GM23248 (cell line): ENCODE data around the gene NUDT14. TPM values are rescaled to one million over a fixed set of nuclear protein-coding genes. Genes with fewer than 3 reads are reported as not detected.

ENCODE experiments used
- DNase-seq: peaks from one replicate; pipeline ENCODE4 v3.0.0-alpha.2; 2015
- H2AFZ ChIP-seq: fragments of 200-600 bp; sonication (generic); 2 replicates; pipeline ENCODE4 v1.6.1; 2016; ENCODE audit warnings: antibody characterized with exemption
- H3F3A ChIP-seq: fragments of 200-600 bp; sonication (generic); 2 replicates; pipeline ENCODE4 v1.6.1; 2016; ENCODE audit warnings: mild to moderate bottlenecking, antibody characterized with exemption, mixed run types; ENCODE audit not compliant: insufficient read depth
- H3K27ac ChIP-seq: fragments of 200-600 bp; sonication (generic); 2 replicates; pipeline ENCODE4 v1.5.1; 2016; ENCODE audit warnings: mild to moderate bottlenecking
- H3K27me3 ChIP-seq: fragments of 200-600 bp; sonication (generic); replicated peaks from 2 replicates; pipeline ENCODE4 v1.6.1; 2016; ENCODE audit warnings: mild to moderate bottlenecking; ENCODE audit not compliant: insufficient read depth
- H3K36me3 ChIP-seq: fragments of 200-600 bp; sonication (generic); 2 replicates; pipeline ENCODE4 v1.6.1; 2016; ENCODE audit warnings: low read depth, mild to moderate bottlenecking
- H3K4me1 ChIP-seq: fragments of 200-600 bp; sonication (generic); 2 replicates; pipeline ENCODE4 v1.6.1; 2016; ENCODE audit warnings: mild to moderate bottlenecking; ENCODE audit not compliant: insufficient read depth
- H3K4me2 ChIP-seq: fragments of 200-600 bp; sonication (generic); one replicate; pipeline ENCODE4 v1.6.1; 2016; ENCODE audit warnings: mild to moderate bottlenecking; ENCODE audit not compliant: unreplicated experiment
- H3K4me3 ChIP-seq: fragments of 200-600 bp; sonication (generic); 2 replicates; pipeline ENCODE4 v1.5.1; 2016; ENCODE audit warnings: mild to moderate bottlenecking
- H3K79me2 ChIP-seq: fragments of 200-600 bp; sonication (generic); 2 replicates; pipeline ENCODE4 v1.6.1; 2016; ENCODE audit warnings: mild to moderate bottlenecking; ENCODE audit not compliant: insufficient read depth
- H3K9ac ChIP-seq: fragments of 200-600 bp; sonication (generic); 2 replicates; pipeline ENCODE4 v1.6.1; 2016; ENCODE audit warnings: mild to moderate bottlenecking
- H3K9me2 ChIP-seq: fragments of 200-600 bp; sonication (generic); 2 replicates; pipeline ENCODE4 v1.6.1; 2016; ENCODE audit warnings: mixed run types, mild to moderate bottlenecking, moderate library complexity; ENCODE audit not compliant: insufficient read depth
- H3K9me3 ChIP-seq: fragments of 200-600 bp; sonication (generic); one replicate; pipeline ENCODE4 v1.6.1; 2017; ENCODE audit warnings: low read depth
- H4K20me1 ChIP-seq: fragments of 200-600 bp; sonication (generic); 2 replicates; pipeline ENCODE4 v1.6.0; 2016; ENCODE audit not compliant: insufficient read depth
- EZH2 ChIP-seq: fragments of 200-600 bp; sonication (generic); IDR thresholded peaks from 2 replicates; pipeline ENCODE4 v1.6.1; 2018; ENCODE audit warnings: antibody characterized with exemption, mild to moderate bottlenecking; ENCODE audit not compliant: insufficient read depth, poor library complexity, severe bottlenecking
- EZH2phosphoT487 ChIP-seq: fragments of 200-600 bp; sonication (generic); IDR thresholded peaks from 2 replicates; pipeline ENCODE4 v1.6.1; 2018; ENCODE audit warnings: antibody characterized with exemption, moderate library complexity, mild to moderate bottlenecking, low read depth; ENCODE audit not compliant: insufficient read depth
- WGBS, 2 experiments: methylation state at CpG; one replicate each; pipeline ENCODE4 v1.1.6; 2015 to 2017; ENCODE audit warnings: low lambda C conversion rate in 2 of 2, low coverage in 1 of 2; ENCODE audit errors: missing lambda C conversion rate in 2 of 2; 5-methylcytosine and 5-hydroxymethylcytosine counted together
- in situ Hi-C: fragments of 300-500 bp; cut with MboI; formaldehyde crosslinking; loops from 2 replicates; pipeline ENCODE4 v1.15.0; 2020
- polyA plus RNA-seq: library from polyadenylated mRNA; unstranded; fragments of >200 nt; fragmentation: Nextera tagmentation; extraction: Ambion mirVana; gene quantifications from 2 replicates; pipeline ENCODE4 v1.2.1, GENCODE V29; 2016
- total RNA-seq: library from RNA; depleted of rRNA; stranded (reverse); fragments of >200 nt; shearing (Covaris generic); gene quantifications from 2 replicates; pipeline ENCODE4 v1.2.3, GENCODE V29; 2014

The NUDT14 gene
- total and polyA plus RNA-seq, 2 experiments from 2014 or later: 8.6 to 10.8 TPM

GRCh38 chr14:105148604-105149145 is 32.4 kb downstream of the NUDT14 start:
- no peaks in the 10 kb centered on the region for H3K27me3 ChIP-seq
- H3K27ac ChIP-seq: no peak overlapping the region
- H3K9me3 ChIP-seq: no peaks in the 10 kb centered on the region
- no peaks in the 10 kb centered on the region for H3K79me2 ChIP-seq
- H3K9me2 ChIP-seq: no peaks in the 10 kb centered on the region
- no peaks in the 10 kb centered on the region for H3K36me3 ChIP-seq
- no peak for DNase-seq
- no peaks in the 10 kb centered on the region for H3F3A ChIP-seq
- H3K4me3 ChIP-seq: no peak overlapping the region
- no peaks in the 10 kb centered on the region for H4K20me1 ChIP-seq
- 60 to 71% methylated on average over 25 to 26 of the region's 27 CpGs for WGBS, 2 experiments
- H3K4me1 ChIP-seq: no peaks in the 10 kb centered on the region
- TF ChIP-seq EZH2 (no peak), EZH2phosphoT487 (no peak)
- no peak overlapping the region for H3K9ac ChIP-seq
- no peak overlapping the region for H2AFZ ChIP-seq
- H3K4me2 ChIP-seq: no peak overlapping the region
- in situ Hi-C loops: no loop called here

DNA sequence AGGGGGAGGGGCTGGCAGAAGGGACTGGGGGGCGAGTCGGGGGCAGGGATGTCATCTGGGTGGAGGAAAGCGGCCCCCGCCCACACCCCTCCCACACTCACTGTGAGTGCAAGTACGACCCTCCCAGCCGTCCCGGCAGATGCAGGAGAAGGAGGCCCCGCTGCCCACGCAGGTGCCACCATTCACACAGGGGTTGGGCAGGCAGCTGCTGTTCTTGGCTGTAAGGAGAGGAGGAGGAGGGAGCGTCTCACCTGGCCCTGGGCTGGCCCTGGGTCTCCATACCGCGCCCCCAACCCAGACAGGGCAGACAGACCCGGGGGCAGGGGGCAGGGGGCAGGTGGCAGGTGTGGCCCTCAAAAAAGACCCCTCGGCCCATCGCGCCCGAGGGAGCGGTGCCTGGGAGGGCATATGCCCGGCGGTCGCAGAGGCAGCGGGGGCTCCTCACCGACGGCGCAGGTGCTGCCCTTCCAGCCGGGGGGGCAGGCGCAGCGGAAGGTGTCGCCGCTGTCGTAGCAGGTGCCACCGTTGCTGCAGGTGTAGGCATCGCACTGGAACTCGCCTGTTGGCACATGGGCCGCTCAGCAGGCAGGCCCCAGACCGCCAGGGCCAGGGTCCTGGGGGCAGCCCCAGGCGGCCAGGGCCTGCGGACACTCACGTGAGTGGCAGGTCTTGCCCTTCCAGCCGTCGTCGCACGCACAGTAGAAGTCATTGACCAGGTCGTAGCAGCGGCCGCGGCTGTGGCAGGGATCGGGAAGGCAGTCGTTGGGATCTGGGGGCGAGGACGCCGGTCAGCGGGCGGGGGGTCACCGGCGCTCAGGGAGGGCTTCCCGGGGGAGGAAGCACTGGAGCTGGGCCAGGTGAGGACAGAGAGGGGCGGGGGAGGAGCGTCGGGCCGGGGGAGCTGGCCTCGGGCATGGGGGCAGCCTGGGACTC is 33.2 kb downstream of the NUDT14 start:
- Histone ChIP-seq H3F3A (no peaks in the 10 kb centered on the region), H3K27ac (no peak overlapping the region), H4K20me1 (no peaks in the 10 kb centered on the region), H3K9me2 (no peaks in the 10 kb centered on the region), H3K9me3 (no peaks in the 10 kb centered on the region), H3K4me2 (no peak overlapping the region), H3K4me1 (no peaks in the 10 kb centered on the region), H3K27me3 (no peaks in the 10 kb centered on the region), H2AFZ (no peak overlapping the region), H3K79me2 (no peaks in the 10 kb centered on the region), H3K36me3 (no peaks in the 10 kb centered on the region), H3K9ac (no peak overlapping the region), H3K4me3 (no peak overlapping the region)
- no peak for TF ChIP-seq EZH2
- DNase-seq: no peak
- in situ Hi-C loops: no loop called here
- 76 to 85% methylated on average over 38 to 61 of the region's 62 CpGs for WGBS, 2 experiments

DNA sequence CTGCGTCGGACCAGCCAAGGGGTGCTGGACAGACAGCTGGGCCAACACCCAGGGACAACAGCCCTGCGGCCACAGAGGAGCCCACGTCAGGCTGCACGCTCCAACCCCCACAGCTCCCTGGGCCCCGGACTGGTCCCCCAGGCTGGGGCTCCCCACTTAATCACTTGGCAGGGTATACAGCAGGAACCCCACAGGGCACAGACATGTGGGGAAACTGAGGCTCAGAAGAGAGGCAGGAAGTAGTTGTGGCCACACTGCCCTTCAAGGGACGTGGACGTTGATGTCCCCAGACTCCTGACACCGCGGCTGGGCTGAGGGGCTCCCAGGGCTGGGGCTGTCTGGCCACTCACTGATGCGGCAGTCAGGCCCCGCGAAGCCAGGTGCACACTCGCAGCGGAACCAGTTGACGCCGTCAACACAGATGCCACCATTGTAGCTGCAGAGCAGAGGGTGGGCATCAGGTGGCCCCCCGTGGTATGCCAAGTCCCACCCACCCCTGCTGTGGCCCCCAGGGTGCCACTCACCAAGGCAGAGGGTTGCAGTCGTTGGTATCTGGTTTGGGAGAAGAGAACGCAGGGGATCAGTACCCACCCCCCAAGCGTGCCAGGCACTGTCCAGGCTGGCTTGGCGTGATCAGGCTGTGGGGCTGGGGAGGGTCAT is 34.0 kb downstream of the NUDT14 start:
- Histone ChIP-seq H3K9me2 (no peaks in the 10 kb centered on the region), H3K4me2 (no peak overlapping the region), H3K36me3 (no peaks in the 10 kb centered on the region), H3K4me3 (no peak overlapping the region), H3K79me2 (no peaks in the 10 kb centered on the region), H3K27ac (no peak overlapping the region), H3K4me1 (no peaks in the 10 kb centered on the region), H4K20me1 (no peaks in the 10 kb centered on the region), H3F3A (no peaks in the 10 kb centered on the region), H2AFZ (no peak overlapping the region), H3K9ac (no peak overlapping the region), H3K27me3 (no peaks in the 10 kb centered on the region), H3K9me3 (no peaks in the 10 kb centered on the region)
- DNase-seq: no peak
- TF ChIP-seq EZH2phosphoT487 (no peak), EZH2 (no peak)
- 73 to 79% methylated on average over 22 of the region's 22 CpGs for WGBS, 2 experiments
- in situ Hi-C loops: no loop called here

DNA sequence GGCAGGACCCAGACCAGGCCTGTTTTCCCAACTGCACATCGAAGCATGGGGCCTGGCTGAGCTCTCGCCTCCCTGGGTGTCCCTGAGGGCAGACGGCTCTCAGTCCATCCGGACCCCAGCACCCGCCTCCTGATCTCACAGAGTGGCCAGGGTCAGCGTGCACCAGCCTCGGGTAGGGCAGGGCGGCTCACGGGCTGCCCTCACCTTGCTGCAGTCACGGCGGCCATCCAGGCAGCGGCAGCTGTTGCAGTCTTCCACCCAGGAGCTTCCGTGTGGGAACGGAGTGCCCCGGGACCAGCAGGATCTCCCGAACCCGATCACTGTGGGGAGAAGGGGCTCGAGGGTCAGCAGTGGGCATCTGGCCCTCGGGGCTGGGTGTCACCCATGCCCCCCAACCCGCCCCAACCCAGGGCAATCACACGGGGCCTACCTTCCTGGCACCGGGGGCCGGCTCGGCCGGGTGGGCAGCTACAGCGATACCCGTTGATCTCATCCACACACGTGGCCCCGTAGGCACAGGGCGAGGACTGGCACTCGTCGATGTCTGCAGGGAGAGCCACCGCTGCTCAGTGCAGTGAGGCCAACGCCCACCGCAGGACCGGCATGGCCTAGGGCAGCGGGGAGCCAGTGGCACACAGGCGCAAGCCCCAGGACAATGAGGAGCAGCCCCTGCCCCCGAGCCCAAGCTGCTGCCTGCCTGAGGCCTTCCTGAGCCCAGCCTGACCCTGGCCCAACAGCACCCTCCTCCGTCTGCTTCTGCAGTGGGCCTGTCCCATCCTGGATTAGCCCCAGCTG is 34.7 kb downstream of the NUDT14 start:
- H2AFZ ChIP-seq: no peak overlapping the region

More for the DNA sequence above, 34.7 kb downstream of the NUDT14 start:
- H3K9me3 ChIP-seq: no peaks in the 10 kb centered on the region
- 72% methylated on average over 17 to 26 of the region's 40 CpGs for WGBS, 2 experiments
- H3K9me2 ChIP-seq: no peaks in the 10 kb centered on the region
- H4K20me1 ChIP-seq: no peaks in the 10 kb centered on the region
- H3K27me3 ChIP-seq: no peaks in the 10 kb centered on the region
- no peak overlapping the region for H3K27ac ChIP-seq
- H3K9ac ChIP-seq: no peak overlapping the region
- no peak for TF ChIP-seq EZH2phosphoT487
- no peak for TF ChIP-seq EZH2
- in situ Hi-C loops: no loop called here
- no peaks in the 10 kb centered on the region for H3K79me2 ChIP-seq
- no peak for DNase-seq
- H3K4me1 ChIP-seq: no peaks in the 10 kb centered on the region
- no peak overlapping the region for H3K4me2 ChIP-seq
- no peak overlapping the region for H3K4me3 ChIP-seq
- H3F3A ChIP-seq: no peaks in the 10 kb centered on the region
- no peaks in the 10 kb centered on the region for H3K36me3 ChIP-seq
